ENCODE data around the gene TOM1L1. TPM values are rescaled to one million over a fixed set of nuclear protein-coding genes. Genes with fewer than 3 reads are reported as not detected.

TOM1L1 gene
- total RNA-seq, 1 donor, result 5.8 TPM

- H3K4me3 ChIP-seq (ENCODE audit: low read depth, low read length), result no peak overlapping the region
- DNase-seq (ENCODE audit: low read depth), result peak; percentile 74
- TF ChIP-seq CTCF (IDR thresholded peaks at IDR 0.05; ENCODE audit: insufficient read depth, low read length), result peak; percentile 51
Measured at GRCh38 chr17:54992797-54993639, 92.4 kb downstream of the TOM1L1 start.

- TF ChIP-seq CTCF (IDR thresholded peaks at IDR 0.05; ENCODE audit: insufficient read depth, low read length), result no peak
- H3K4me3 ChIP-seq (ENCODE audit: low read depth, low read length), result no peak overlapping the region
- no peak for DNase-seq (ENCODE audit: low read depth)
Measured at GRCh38 chr17:54996441-54996840, 95.8 kb downstream of the TOM1L1 start.

- DNase-seq (ENCODE audit: low read depth), result no peak
- TF ChIP-seq CTCF (IDR thresholded peaks at IDR 0.05; ENCODE audit: insufficient read depth, low read length), result no peak
- no peak overlapping the region for H3K4me3 ChIP-seq (ENCODE audit: low read depth, low read length)
Measured at GRCh38 chr17:55002458-55002857, 101.8 kb downstream of the TOM1L1 start.

GRCh38 chr17:55004484-55004883 is 103.8 kb downstream of the TOM1L1 start:
- H3K4me3 ChIP-seq (ENCODE audit: low read depth, low read length), result no peak overlapping the region
- TF ChIP-seq CTCF (IDR thresholded peaks at IDR 0.05; ENCODE audit: insufficient read depth, low read length), result no peak
- no peak for DNase-seq (ENCODE audit: low read depth)

GRCh38 chr17:55005520-55005919 is 104.9 kb downstream of the TOM1L1 start:
- TF ChIP-seq CTCF (IDR thresholded peaks at IDR 0.05; ENCODE audit: insufficient read depth, low read length), result peak; percentile 35
- H3K4me3 ChIP-seq (ENCODE audit: low read depth, low read length), result no peak overlapping the region
- peak; percentile 12 for DNase-seq (ENCODE audit: low read depth)

Small RNA genes lying within 50 kb of the gene (small RNA-seq; reads per million reads assigned to genes)
- not detected for gene AC007485.1

Other genes with a start within 250 kb of the TOM1L1 start
- 14.2 and 37.8 TPM in 2 replicates for gene COX11, start 67.8 kb downstream of the TOM1L1 start, total RNA-seq (ENCODE audit: low replicate concordance)
- 22.7 and 32.0 TPM in 2 replicates for gene STXBP4, start 67.9 kb downstream of the TOM1L1 start, total RNA-seq (ENCODE audit: low replicate concordance)